ENCODE measurements around the gene RABEP2.
"Not testable (repeated sequence)": the region's sequence is repeated elsewhere in the genome, so short reads cannot be mapped to it uniquely, and the experiment has no call there.

The RABEP2 gene

DNA sequence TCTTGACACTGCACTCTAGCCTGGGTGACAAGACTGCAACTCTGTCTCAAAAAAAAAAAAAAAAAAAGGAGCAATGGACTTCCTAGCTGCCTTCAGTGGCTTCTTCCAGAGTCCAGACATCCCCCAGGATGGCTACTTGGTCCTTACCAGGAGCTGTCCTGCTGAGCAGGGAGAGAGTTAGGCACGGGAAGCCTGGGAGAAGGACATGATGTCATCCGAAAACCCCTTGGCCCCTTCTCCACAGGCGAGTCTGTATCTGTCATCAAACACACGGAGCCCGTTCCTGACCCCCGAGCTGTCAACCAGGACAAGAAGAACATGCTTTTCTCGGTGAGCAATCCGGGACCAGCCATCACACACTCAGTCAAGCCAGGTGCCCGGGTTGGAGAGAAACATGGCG is 38.1 kb downstream of the RABEP2 start:
- Histone ChIP-seq H3K36me3 (ENCODE audit: control insufficient read depth in 1 of 2, insufficient read depth in 2 of 2, low read length in 2 of 2) (no peaks in the 10 kb centered on the region), H3K27me3 (ENCODE audit: low read depth, low read length) (no peaks in the 10 kb centered on the region), H3K4me1 (ENCODE audit: control insufficient read depth in 1 of 2, insufficient read depth in 2 of 2, low read length in 2 of 2) (no peaks in the 10 kb centered on the region), H3K4me3 (ENCODE audit: low read depth in 1 of 2, low read length in 2 of 2) (no peak overlapping the region), H3K9me3 (ENCODE audit: control insufficient read depth in 1 of 2, low read length in 2 of 2) (no peaks in the 10 kb centered on the region), H3K27ac (ENCODE audit: low read length) (no peak overlapping the region)

GRCh38 chr16:28884045-28884444 is 41.0 kb downstream of the RABEP2 start:
- no peaks in the 10 kb centered on the region for H3K9me3 ChIP-seq (ENCODE audit: control insufficient read depth in 1 of 2, low read length in 2 of 2)
- H3K36me3 ChIP-seq (ENCODE audit: control insufficient read depth in 1 of 2, insufficient read depth in 2 of 2, low read length in 2 of 2): no peaks in the 10 kb centered on the region
- H3K27me3 ChIP-seq (ENCODE audit: low read depth, low read length): no peaks in the 10 kb centered on the region
- no peak overlapping the region for H3K4me3 ChIP-seq (ENCODE audit: low read depth in 1 of 2, low read length in 2 of 2)
- peaks cover 0 to 11% of the 10 kb centered on the region in 2 donors for H3K4me1 ChIP-seq (ENCODE audit: control insufficient read depth in 1 of 2, insufficient read depth in 2 of 2, low read length in 2 of 2)
- H3K27ac ChIP-seq (ENCODE audit: low read length): no peak overlapping the region

GRCh38 chr16:28883221-28883996 is 41.6 kb downstream of the RABEP2 start:
- Histone ChIP-seq H3K9me3 (ENCODE audit: control insufficient read depth in 1 of 2, low read length in 2 of 2) (no peaks in the 10 kb centered on the region), H3K36me3 (ENCODE audit: control insufficient read depth in 1 of 2, insufficient read depth in 2 of 2, low read length in 2 of 2) (no peaks in the 10 kb centered on the region), H3K27ac (ENCODE audit: low read length) (no peak overlapping the region), H3K4me3 (ENCODE audit: low read depth in 1 of 2, low read length in 2 of 2) (no peak overlapping the region), H3K4me1 (ENCODE audit: control insufficient read depth in 1 of 2, insufficient read depth in 2 of 2, low read length in 2 of 2) (peaks cover 0 to 12% of the 10 kb centered on the region in 2 donors), H3K27me3 (ENCODE audit: low read depth, low read length) (no peaks in the 10 kb centered on the region)

DNA sequence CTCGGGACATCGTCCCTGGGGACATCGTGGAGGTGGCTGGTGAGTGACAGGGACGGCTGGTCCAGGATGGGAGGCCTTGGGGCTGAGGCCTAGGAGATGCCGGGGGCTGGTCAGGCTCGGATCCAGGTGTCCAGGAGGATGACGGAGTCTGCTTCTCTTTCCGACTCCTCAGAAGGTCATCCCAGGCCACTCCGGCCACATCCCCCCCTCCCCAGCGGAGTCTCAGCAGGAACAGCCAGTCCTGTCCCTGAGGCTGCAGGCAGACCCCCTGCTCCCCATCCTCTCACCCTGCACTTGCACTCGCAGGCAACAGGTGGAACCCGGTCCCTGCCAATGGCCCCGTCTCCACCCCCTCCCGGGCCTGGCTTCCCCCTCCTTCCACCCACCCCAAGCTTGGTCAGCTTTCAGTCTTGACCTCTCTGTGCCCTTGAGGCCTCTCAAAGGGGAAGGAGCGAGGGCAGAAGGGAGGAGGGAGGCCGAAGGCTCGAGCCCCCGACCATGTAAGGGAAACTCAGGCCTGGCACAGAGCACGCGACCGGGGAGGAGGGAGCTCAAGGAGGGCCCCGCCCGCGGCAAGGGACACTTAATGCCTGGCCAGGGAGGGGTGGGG is 42.4 kb downstream of the RABEP2 start:
- Histone ChIP-seq H3K27me3 (ENCODE audit: low read depth, low read length) (no peaks in the 10 kb centered on the region), H3K27ac (ENCODE audit: low read length) (no peak overlapping the region), H3K9me3 (ENCODE audit: control insufficient read depth in 1 of 2, low read length in 2 of 2) (no peaks in the 10 kb centered on the region), H3K4me3 (ENCODE audit: low read depth in 1 of 2, low read length in 2 of 2) (no peak overlapping the region), H3K4me1 (ENCODE audit: control insufficient read depth in 1 of 2, insufficient read depth in 2 of 2, low read length in 2 of 2) (peaks cover 0 to 12% of the 10 kb centered on the region in 2 donors), H3K36me3 (ENCODE audit: control insufficient read depth in 1 of 2, insufficient read depth in 2 of 2, low read length in 2 of 2) (no peaks in the 10 kb centered on the region)

GRCh38 chr16:28881565-28881964 is 43.5 kb downstream of the RABEP2 start:
- not testable (repeated sequence) for H3K27ac ChIP-seq (ENCODE audit: low read length); H3K4me3 ChIP-seq (ENCODE audit: low read depth in 1 of 2, low read length in 2 of 2); H3K36me3 ChIP-seq (ENCODE audit: control insufficient read depth in 1 of 2, insufficient read depth in 2 of 2, low read length in 2 of 2); H3K9me3 ChIP-seq (ENCODE audit: control insufficient read depth in 1 of 2, low read length in 2 of 2); H3K27me3 ChIP-seq (ENCODE audit: low read depth, low read length)
- peaks cover 0 to 12% of the 10 kb centered on the region in 2 donors for H3K4me1 ChIP-seq (ENCODE audit: control insufficient read depth in 1 of 2, insufficient read depth in 2 of 2, low read length in 2 of 2)

- Histone ChIP-seq H3K36me3 (ENCODE audit: control insufficient read depth in 1 of 2, insufficient read depth in 2 of 2, low read length in 2 of 2) (no peaks in the 10 kb centered on the region), H3K4me1 (ENCODE audit: control insufficient read depth in 1 of 2, insufficient read depth in 2 of 2, low read length in 2 of 2) (peaks cover 0 to 12% of the 10 kb centered on the region in 2 donors), H3K27me3 (ENCODE audit: low read depth, low read length) (no peaks in the 10 kb centered on the region), H3K4me3 (ENCODE audit: low read depth in 1 of 2, low read length in 2 of 2) (no peak overlapping the region), H3K9me3 (ENCODE audit: control insufficient read depth in 1 of 2, low read length in 2 of 2) (no peaks in the 10 kb centered on the region), H3K27ac (ENCODE audit: low read length) (no peak overlapping the region)
These were observed 44.1 kb downstream of the RABEP2 start for GRCh38 chr16:28880955-28881354.

DNA sequence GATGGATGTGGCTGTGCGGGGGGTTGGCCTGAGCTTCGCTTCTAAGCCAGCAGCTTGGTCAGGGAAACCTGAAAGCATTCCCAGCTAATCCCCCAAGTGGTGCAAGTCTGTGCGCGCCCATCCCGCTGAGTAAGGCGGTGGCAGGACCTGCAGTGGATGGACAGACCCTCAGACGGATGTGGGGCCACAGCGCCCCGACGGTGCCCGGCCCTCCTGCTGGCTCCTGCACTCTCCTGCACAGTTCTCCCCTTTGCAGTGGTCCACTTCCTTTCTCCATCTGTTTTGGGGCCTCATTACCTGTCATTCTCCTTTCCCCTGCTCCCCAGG is 44.5 kb downstream of the RABEP2 start:
- Histone ChIP-seq H3K36me3 (ENCODE audit: control insufficient read depth in 1 of 2, insufficient read depth in 2 of 2, low read length in 2 of 2) (no peaks in the 10 kb centered on the region), H3K4me3 (ENCODE audit: low read depth in 1 of 2, low read length in 2 of 2) (peak overlapping the region in 1 of 2 donors; percentile 86), H3K9me3 (ENCODE audit: control insufficient read depth in 1 of 2, low read length in 2 of 2) (no peaks in the 10 kb centered on the region), H3K4me1 (ENCODE audit: control insufficient read depth in 1 of 2, insufficient read depth in 2 of 2, low read length in 2 of 2) (peaks cover 0 to 12% of the 10 kb centered on the region in 2 donors), H3K27ac (ENCODE audit: low read length) (no peak overlapping the region), H3K27me3 (ENCODE audit: low read depth, low read length) (no peaks in the 10 kb centered on the region)

DNA sequence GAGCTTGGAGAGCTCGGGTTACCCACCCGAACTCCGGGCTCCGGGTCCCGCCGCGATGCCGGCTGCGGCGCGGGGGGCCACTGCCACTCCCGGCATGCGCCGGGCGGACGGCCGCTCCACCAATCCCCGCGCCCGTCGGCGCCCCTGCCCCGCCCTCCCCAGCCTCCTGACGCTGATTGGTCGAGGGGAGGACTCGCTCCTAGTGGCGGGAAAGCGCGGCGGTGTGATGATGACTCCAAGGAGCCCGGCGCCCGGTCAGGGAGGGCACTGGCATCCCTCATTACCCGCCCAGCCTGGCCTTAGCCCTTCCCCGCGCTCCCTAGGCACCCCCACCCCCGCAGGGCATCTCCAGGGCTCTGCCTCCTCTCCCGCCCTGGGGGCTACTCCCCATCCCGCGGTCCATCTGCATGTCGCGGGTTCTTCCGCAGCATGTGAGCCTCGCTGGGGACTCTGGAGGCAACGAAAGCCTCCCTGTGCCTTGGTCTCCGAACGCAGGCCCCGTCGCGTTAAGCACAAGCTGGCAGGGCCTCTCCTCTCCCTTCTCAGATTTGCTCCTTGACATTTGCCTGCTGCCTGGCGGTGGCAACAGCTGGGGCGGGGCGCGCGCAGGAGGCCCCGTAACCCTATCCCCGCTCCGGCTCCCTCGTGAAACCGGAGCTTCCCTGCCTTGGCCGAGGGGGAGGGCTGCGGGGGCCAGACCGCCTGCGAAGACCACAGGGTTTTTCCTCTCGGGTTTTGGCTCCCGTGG is 45.0 kb downstream of the RABEP2 start:
- H3K27ac ChIP-seq (ENCODE audit: low read length): no peak overlapping the region

DNA sequence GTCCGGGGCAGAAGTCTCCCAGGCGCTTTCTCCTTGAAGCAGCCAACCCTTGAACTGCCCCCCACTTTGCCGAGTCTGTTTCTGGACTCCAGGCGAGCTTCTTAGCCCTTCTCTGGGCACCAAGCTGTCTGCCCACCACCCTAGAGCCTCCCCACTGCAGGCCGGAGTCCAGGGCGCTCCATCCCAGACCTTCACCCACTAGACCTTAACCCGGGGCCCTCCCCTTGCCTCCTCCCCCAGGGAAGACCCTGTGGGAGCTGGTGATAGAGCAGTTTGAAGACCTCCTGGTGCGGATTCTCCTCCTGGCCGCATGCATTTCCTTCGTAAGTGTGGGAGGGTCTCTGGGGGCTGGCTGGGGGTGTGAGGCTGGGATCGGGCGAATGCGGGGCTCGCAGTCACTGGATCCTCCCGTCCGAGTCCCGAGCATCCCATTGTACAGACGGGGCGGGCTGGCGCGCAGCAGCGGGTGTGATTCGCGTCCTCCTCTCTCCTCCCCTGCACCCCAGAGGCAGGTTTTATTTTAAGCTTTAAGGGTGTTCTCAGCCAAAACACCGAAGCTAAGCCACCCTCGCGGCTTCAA is 45.7 kb downstream of the RABEP2 start:
- H3K27ac ChIP-seq (ENCODE audit: low read length): no peak overlapping the region

More for the DNA sequence above, 45.0 kb downstream of the RABEP2 start:
- H3K4me3 ChIP-seq (ENCODE audit: low read depth in 1 of 2, low read length in 2 of 2): peak overlapping the region; percentile 74 to 86
- H3K9me3 ChIP-seq (ENCODE audit: control insufficient read depth in 1 of 2, low read length in 2 of 2): no peaks in the 10 kb centered on the region
- no peaks in the 10 kb centered on the region for H3K27me3 ChIP-seq (ENCODE audit: low read depth, low read length)
- H3K4me1 ChIP-seq (ENCODE audit: control insufficient read depth in 1 of 2, insufficient read depth in 2 of 2, low read length in 2 of 2): peaks cover 0 to 12% of the 10 kb centered on the region in 2 donors
- H3K36me3 ChIP-seq (ENCODE audit: control insufficient read depth in 1 of 2, insufficient read depth in 2 of 2, low read length in 2 of 2): no peaks in the 10 kb centered on the region

DNA sequence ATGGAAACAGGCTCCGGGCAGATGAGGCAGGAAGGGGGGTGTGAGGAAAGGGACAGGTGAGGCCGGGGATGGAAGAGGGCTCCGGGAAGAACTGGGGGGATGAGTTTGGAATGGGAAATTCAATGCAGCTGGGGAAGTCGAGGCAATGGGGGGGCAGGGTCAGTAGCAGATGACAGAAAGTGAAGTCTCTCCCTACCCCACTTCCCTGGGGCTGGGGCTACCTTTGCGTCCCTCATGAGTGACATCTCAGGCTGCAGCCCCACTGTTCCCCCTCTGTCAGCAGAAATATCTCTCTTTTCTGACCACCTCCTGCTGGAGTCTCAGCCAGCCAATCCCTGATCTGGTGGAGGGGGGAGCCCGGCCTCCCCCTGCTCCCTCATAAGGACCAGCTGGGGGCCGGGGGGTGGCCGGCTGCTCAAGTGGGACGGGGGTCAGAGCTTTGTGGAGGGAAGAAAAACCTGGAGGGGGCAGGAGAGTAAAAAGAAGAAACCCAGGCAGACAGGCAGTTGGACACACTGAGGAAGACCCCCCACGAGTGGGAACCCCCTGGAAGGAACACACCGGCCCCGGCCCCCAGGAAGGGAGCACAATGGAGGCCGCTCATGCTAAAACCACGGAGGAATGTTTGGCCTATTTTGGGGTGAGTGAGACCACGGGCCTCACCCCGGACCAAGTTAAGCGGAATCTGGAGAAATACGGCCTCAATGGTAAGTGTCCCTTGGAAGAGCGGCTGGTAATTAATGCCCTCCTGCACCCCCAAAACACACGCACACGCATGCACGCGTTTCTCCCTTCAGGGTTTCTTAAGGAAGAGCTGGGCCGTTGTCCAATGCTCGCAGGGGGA is 46.7 kb downstream of the RABEP2 start, which contains the start of gene ATP2A1:
Gene ATP2A1, plus strand, starts transcription at position 406 of the 844 bp plus-strand sequence. Its CDS starts 184 bp downstream, at position 590.
- Histone ChIP-seq H3K4me3 (ENCODE audit: low read depth in 1 of 2, low read length in 2 of 2) (peak within 1 kb of the TSS; percentile 74 to 86), H3K36me3 (ENCODE audit: control insufficient read depth in 1 of 2, insufficient read depth in 2 of 2, low read length in 2 of 2) (peaks cover 0 to 14% of the 10 kb centered on the region in 2 donors), H3K9me3 (ENCODE audit: control insufficient read depth in 1 of 2, low read length in 2 of 2) (no peaks in the 10 kb centered on the region), H3K27me3 (ENCODE audit: low read depth, low read length) (no peaks in the 10 kb centered on the region), H3K27ac (ENCODE audit: low read length) (no peak within 1 kb of the TSS), H3K4me1 (ENCODE audit: control insufficient read depth in 1 of 2, insufficient read depth in 2 of 2, low read length in 2 of 2) (peaks cover 0 to 12% of the 10 kb centered on the region in 2 donors)

More for the DNA sequence above, 45.7 kb downstream of the RABEP2 start:
- no peaks in the 10 kb centered on the region for H3K9me3 ChIP-seq (ENCODE audit: control insufficient read depth in 1 of 2, low read length in 2 of 2)
- peaks cover 0 to 12% of the 10 kb centered on the region in 2 donors for H3K4me1 ChIP-seq (ENCODE audit: control insufficient read depth in 1 of 2, insufficient read depth in 2 of 2, low read length in 2 of 2)
- H3K36me3 ChIP-seq (ENCODE audit: control insufficient read depth in 1 of 2, insufficient read depth in 2 of 2, low read length in 2 of 2): peaks cover 0 to 4% of the 10 kb centered on the region in 2 donors
- no peaks in the 10 kb centered on the region for H3K27me3 ChIP-seq (ENCODE audit: low read depth, low read length)
- H3K4me3 ChIP-seq (ENCODE audit: low read depth in 1 of 2, low read length in 2 of 2): peak overlapping the region; percentile 74 to 86
